ENCODE data around the gene SPDYC. TPM values are rescaled to one million over a fixed set of nuclear protein-coding genes. Genes with fewer than 3 reads are reported as not detected.

The SPDYC gene
- total RNA-seq, 2 experiments from 2014 or later, result not detected

- Histone ChIP-seq H3K36me3 (ENCODE audit: insufficient read depth, low read length) (no peaks in the 10 kb centered on the region), H3K27ac (ENCODE audit: low read depth, low read length, poor library complexity, severe bottlenecking) (no peak overlapping the region), H3K4me2 (ENCODE audit: low read length) (no peak overlapping the region), H3K4me3 (ENCODE audit: low read depth, low read length, poor library complexity, severe bottlenecking) (no peak overlapping the region), H3K9me2 (ENCODE audit: insufficient read depth, low read length) (no peaks in the 10 kb centered on the region), H2AFZ (ENCODE audit: low read length) (no peak overlapping the region), H3K79me2 (ENCODE audit: insufficient read depth, low read depth, low read length) (no peaks in the 10 kb centered on the region), H4K20me1 (ENCODE audit: insufficient read depth, low read length) (no peaks in the 10 kb centered on the region), H3K4me1 (ENCODE audit: insufficient read depth, low read length, poor library complexity, severe bottlenecking) (peaks cover 35% of the 10 kb centered on the region), H3K9me3 (ENCODE audit: low read length) (no peaks in the 10 kb centered on the region)
- TF ChIP-seq CTCF (conservative IDR thresholded peaks at IDR 0.05; ENCODE audit: low read length), result no peak
- TF ChIP-seq EZH2phosphoT487 (IDR thresholded peaks at IDR 0.05; ENCODE audit: borderline replicate concordance, low read depth, low read length), result no peak
- no peak for DNase-seq (ENCODE audit: low spot score)
- POLR2A ChIA-PET, result interaction anchor here (0.6 to 0.7 kb wide), 3 partner anchors 10 to 43 kb away, joined by 3 to 4 read pairs (median 3); partner anchors contain the start of genes FAU and MRPL49
- BruUV-seq (replicated peaks), result no TSS peak
- intact Hi-C loops (cut with micrococcal nuclease; ENCODE audit: unreplicated experiment), result loop anchor here (5.0 kb wide), 1 partner anchor 33 kb away; the partner anchor contains the start of gene SYVN1
- CTCF ChIA-PET (ENCODE audit: unreplicated experiment), result no interaction called here
Observed at GRCh38 chr11:65165410-65166317, 4.4 kb upstream of the SPDYC start.

GRCh38 chr11:65166893-65167292 is 3.1 kb upstream of the SPDYC start:
- H3K9me2 ChIP-seq (ENCODE audit: insufficient read depth, low read length), result no peaks in the 10 kb centered on the region
- no peak for DNase-seq (ENCODE audit: low spot score)
- H3K4me1 ChIP-seq (ENCODE audit: insufficient read depth, low read length, poor library complexity, severe bottlenecking), result peaks cover 32% of the 10 kb centered on the region
- ChIA-PET POLR2A (interaction anchor here (0.7 kb wide), 1 partner anchor 10 kb away, joined by 3 read pairs; no protein-coding TSS in a partner anchor), CTCF (ENCODE audit: unreplicated experiment) (no interaction called here)
- peak overlapping the region; percentile 31; the same call in 1 of the 2 replicates for H2AFZ ChIP-seq (ENCODE audit: low read length)
- no peaks in the 10 kb centered on the region for H3K36me3 ChIP-seq (ENCODE audit: insufficient read depth, low read length)
- H3K4me3 ChIP-seq (ENCODE audit: low read depth, low read length, poor library complexity, severe bottlenecking), result no peak overlapping the region
- peak overlapping the region; percentile 1; the same call in 1 of the 2 replicates for H3K4me2 ChIP-seq (ENCODE audit: low read length)
- no peaks in the 10 kb centered on the region for H3K9me3 ChIP-seq (ENCODE audit: low read length)
- intact Hi-C loops (cut with micrococcal nuclease; ENCODE audit: unreplicated experiment), result loop anchor here (5.0 kb wide), 1 partner anchor 35 kb away; the partner anchor contains the start of gene SYVN1
- no peaks in the 10 kb centered on the region for H3K79me2 ChIP-seq (ENCODE audit: insufficient read depth, low read depth, low read length)
- BruUV-seq (replicated peaks), result no TSS peak
- peak overlapping the region; percentile 14 for H3K27ac ChIP-seq (ENCODE audit: low read depth, low read length, poor library complexity, severe bottlenecking)
- TF ChIP-seq CTCF (conservative IDR thresholded peaks at IDR 0.05; ENCODE audit: low read length), result no peak
- no peak for TF ChIP-seq EZH2phosphoT487 (IDR thresholded peaks at IDR 0.05; ENCODE audit: borderline replicate concordance, low read depth, low read length)
- H4K20me1 ChIP-seq (ENCODE audit: insufficient read depth, low read length), result no peaks in the 10 kb centered on the region

Data from OCI-LY7 (cell line).